GM12873 (cell line): ENCODE data around the gene FLOT1.

Source experiments
- CTCF ChIP-seq: IDR thresholded peaks from 2 replicates; pipeline ENCODE4 v1.5.1; 2012; ENCODE audit warnings: low read depth, mild to moderate bottlenecking, moderate library complexity, low read length, control low read depth; ENCODE audit not compliant: insufficient read depth; ENCODE audit errors: missing control alignments

Gene FLOT1

GRCh38 chr6:30742316-30743098 is at the start of gene FLOT1:
Gene FLOT1, minus strand, starts transcription at chr6:30742687. Its CDS starts 498 bp downstream, at chr6:30742189.
- TF ChIP-seq CTCF: no peak

- no peak for TF ChIP-seq CTCF
Measured at GRCh38 chr6:30790724-30791383, 48.4 kb upstream of the FLOT1 start.

- TF ChIP-seq CTCF: no peak
Measured at GRCh38 chr6:30789606-30790005, 47.1 kb upstream of the FLOT1 start.

- TF ChIP-seq CTCF: no peak
Measured at GRCh38 chr6:30787954-30788353, 45.5 kb upstream of the FLOT1 start.

- TF ChIP-seq CTCF: no peak
Measured at GRCh38 chr6:30782425-30783014, 40.0 kb upstream of the FLOT1 start.

GRCh38 chr6:30781743-30782424 is 39.4 kb upstream of the FLOT1 start:
- TF ChIP-seq CTCF: no peak

GRCh38 chr6:30781395-30781742 is 38.9 kb upstream of the FLOT1 start:
- no peak for TF ChIP-seq CTCF
